Hematopoietic multipotent progenitor cell treated with erythropoietin and hydrocortisone succinate and interleukin-3 and kit ligand, for 6 days (in vitro differentiated cells): Measurements from ENCODE around the gene ANTXRL.
"Not testable (repeated sequence)": the region's sequence is repeated elsewhere in the genome, so short reads cannot be mapped to it uniquely, and the experiment has no call there.

Experiments used
- DNase-seq: peaks from one replicate; pipeline ENCODE4 v3.0.0-alpha.2; 2015

ANTXRL gene

DNA sequence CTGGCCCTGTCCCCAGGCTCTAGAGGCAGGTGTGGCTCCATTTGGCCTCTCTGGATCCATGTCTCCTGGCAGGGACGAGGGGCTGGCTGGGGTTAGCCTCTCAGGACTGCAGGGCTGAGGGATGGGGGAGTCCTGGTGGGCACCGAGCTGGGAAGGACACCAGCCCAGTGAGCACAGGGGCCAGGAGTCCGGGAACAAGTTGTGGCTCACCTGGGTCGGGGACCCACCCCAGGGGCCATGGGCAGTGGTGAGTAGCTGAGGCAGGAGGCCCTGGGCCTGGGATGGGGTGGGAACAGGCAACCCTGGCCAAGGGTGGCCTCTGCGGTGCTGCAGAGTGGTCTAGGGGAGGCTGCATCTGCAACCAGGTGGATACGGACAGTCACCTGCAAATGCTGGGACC is 24.1 kb downstream of the ANTXRL start:
- no peak for DNase-seq

DNA sequence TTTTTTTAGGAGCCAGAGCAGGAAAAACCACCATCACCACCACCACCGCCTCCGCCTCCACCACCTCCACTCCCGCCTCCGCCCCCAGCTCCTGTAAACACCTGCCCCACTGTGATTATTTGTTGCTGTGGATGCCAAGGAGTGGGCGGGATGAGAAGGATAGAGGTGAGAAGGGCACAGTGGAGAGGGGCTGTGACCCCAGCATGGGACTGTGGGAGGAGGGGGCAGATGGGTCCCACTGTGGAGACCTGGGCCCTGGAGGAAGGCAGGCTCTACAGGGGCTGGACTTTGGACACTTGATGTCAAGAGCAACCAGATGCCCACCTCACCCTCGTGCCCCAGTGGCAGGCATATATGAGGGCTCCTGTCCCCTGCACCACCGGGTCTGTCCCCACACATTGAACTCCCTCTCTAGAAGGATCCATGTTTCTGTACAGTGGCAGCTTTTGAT is 24.7 kb downstream of the ANTXRL start:
- DNase-seq, result no peak

DNA sequence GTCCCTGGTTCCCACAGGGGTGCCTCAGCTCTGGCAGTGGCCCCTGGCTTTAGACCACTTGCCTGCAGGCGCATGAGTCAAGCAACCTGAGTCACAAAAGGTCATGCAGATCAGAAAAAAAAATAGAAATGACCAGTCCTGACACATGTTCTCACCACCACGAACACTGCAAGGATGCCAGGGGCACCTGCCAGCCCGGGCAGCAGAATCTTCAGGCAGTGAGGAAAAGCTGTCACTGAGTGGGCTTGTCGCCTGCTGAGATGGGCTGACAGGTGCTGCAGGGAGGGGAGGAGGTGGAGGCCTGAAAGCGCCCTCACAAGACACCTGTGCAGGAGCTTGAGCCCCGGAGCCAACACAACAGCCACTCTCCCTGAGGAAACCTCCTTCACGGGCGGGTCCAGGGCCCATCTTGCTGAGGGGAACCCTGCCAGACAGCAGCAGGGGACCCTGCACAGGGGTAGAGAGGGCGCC is 25.2 kb downstream of the ANTXRL start:
- DNase-seq, result not testable (repeated sequence)

DNA sequence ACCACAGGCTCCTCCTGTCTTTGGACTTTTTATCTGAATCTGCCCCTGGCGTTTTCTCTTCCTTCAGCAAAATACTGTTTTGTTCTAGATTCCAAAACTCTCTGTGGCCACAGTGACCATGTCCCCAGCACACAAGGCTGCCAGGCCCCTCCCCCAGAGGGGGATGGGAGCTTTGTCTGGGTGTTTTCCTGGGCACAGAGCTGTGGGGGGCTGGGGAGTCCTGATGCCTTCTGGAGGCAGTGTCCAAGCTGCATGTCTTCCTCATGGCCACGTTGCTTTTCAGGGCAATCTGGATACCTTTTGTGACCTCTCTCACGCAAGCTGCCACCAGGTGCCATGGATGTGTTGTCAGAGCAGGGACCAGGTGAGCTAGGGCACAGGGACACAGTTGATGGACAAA is 26.2 kb downstream of the ANTXRL start:
- no peak for DNase-seq

DNA sequence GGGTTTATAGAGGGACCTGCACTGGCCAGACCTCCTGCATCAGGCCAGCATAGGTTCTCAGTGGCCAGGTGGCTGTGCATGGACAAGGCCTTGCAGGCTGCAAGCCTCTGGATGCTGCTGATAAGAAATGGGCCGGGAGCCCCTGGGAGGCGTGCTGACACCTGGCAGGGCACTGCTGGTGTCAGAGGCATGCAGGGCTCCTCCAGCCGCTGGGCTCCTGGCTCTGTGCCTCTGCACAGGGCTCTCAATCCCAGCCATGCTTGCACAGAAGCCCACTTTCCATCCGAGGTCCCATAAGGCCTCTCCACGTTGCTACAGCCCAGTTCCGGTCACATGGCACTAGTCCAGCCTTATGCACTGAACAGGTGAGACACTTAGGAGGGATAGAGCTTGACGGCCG is 27.3 kb downstream of the ANTXRL start:
- no peak for DNase-seq

DNA sequence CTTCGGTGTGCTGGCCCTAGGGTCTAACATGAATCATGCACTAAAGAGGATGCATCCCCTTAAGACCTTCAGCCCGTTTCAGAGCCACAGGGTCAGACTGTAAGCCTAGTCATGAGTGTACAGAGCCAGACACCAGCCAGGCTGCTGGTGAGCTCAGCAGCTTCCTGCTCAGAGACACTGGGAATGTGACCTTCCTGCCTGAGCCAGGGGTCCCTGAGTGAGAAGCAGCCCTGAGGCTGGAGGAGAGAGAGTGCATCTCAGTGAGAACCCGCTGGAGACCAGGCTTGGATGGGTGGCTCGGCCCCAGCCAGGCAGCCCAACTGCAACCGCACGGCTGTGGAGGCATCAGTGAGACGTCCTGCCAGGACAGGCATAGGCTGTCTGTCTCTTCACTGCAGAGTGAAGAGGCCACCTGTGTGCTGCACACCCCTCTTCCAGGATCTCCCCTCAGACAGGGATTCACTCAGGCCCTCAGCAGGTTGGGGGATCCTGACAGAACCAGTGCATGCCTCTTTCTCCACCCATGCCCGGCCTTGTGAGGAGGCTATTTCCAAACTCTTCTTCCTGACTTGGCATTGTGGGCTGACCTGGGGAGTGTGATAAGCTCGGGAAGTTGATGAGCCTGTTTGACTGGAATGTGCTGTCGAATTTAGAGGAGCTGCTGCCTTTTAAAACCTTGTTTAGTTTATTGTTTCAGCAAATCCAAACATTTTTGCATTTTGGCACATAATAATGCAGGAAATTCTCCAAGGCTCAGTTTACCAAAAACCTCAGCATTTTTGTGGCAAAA is 28.5 kb downstream of the ANTXRL start:
- DNase-seq, result not testable (repeated sequence)

DNA sequence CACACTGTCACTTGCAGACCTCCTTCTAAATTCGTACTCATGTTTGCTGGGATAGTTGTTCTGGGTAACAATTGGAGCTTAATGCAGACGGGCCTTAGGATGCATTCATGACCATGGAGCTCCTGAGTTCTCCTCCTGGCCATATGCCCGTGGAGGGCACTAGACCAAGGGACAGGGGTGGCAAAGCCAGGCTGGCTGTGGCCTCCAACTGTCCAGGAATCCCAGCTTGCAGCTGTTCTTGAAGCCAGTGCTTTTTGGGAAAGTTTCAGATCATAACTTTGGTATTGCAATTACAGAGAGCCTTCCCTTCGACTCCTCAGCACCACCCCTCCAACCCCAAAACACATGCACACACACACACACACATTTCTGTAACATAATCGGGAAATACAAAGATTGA is 30.6 kb downstream of the ANTXRL start:
- no peak for DNase-seq

DNA sequence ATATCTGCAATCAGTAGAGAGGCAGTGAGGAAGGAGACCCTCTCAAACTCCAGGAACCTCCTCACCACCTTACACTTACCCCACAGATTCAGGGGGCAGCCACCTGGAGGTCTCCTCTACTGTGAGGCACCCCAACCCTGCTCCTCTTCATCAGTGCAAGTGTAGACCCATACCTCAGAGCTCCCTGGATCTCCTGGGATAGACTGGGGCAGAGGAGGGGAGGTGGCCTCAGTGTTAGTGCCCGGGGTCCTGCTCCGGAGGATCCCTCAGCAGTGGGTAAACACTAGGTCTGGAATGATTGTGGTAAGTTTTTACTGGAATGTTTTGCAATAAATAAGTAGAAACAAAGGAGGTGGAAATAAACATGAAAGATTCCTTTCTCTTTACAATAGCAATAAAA is 31.1 kb downstream of the ANTXRL start:
- DNase-seq, result no peak

DNA sequence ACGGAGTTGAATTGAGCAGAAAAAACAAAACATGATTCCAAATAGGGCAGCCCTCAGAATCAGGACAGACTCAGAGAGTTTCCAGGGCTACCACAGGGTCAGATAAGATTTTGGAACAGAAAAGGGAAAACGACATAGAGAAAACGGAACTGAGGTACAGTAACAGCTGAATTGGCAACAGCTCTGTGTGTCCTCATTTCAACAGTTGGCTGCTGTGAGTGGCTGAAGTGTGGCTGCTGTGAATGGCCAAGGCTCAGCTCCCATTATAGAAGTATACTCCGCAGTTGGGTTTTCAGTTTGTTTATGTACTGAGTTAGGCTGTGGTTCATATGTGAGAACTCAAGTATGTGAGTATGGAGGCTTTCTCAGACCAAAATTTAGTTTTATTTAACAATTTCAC is 32.0 kb downstream of the ANTXRL start:
- DNase-seq, result no peak

DNA sequence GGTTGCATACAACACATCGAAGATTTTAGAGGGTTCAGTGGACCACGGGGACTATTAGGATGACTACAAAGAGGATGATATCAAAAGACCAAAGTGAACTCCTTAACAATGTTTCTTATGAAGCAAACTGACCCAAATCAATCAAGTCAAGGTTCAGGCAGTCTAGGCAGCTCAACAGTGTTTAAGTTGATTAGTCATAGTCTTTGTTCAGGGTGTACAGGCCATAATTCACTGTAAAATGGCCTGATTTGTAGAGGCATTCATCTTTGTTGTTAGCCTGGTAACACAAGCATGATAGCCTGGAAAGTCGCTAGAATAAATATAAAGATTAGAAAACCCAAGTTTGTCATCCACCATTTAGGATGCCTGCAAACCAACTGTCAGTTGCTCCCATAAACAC is 32.6 kb downstream of the ANTXRL start:
- no peak for DNase-seq

DNA sequence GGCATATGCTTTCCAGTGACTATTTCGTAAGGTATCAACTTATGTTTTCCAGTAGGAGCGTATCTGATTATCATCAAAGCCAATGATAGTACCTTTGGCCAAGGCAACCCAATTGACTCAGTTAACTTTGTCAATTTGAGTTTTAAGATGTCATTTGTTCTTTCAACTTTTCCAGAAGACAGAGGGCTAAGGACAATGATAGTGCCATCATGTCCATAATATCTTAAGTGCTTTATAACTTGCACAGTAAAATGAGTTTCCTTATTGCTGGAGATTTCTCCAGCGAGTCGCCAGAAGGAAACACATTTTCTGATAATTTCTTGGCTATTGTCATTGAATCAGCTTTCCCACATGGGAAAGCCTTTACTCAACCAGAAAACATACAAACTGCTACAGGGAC is 35.0 kb downstream of the ANTXRL start:
- no peak for DNase-seq

DNA sequence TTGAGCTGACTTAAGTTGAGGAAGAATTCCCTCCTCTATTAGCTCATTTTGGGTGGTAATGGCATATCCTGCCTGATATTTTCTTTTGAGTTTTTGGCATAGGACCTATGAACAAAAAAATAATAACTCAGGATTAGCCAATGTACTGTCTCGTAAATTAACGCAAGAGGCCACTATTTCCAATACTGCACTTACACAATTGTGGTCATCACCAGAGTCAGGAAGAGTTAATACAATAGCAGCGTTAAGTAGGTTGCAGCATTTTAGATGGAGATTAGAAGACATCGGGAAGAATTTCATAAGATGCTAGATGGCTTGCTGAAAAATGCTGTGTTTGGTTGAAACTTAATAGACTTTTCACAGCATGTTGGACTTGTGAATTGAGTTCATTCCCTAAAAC is 36.4 kb downstream of the ANTXRL start:
- no peak for DNase-seq

DNA sequence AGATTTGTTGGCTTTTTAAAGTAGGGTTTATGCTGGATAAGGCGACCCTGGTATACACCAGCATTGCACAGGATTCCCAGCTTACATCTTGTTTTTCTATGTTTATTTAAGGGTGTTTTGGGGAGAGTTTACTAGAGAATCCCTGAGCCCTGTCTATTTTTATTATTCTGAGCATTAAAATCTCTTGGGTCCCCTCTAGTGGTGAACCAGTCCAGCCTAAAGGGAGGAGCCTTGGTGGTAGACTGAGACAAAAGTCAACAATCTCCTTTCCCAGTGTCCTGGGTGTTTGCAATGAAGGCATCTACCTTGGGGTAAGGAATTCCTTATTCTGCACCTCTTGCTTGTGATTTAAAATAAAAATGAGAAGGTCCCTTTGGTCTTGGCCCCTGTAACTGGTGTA is 38.2 kb downstream of the ANTXRL start:
- peak; percentile 30 for DNase-seq

DNA sequence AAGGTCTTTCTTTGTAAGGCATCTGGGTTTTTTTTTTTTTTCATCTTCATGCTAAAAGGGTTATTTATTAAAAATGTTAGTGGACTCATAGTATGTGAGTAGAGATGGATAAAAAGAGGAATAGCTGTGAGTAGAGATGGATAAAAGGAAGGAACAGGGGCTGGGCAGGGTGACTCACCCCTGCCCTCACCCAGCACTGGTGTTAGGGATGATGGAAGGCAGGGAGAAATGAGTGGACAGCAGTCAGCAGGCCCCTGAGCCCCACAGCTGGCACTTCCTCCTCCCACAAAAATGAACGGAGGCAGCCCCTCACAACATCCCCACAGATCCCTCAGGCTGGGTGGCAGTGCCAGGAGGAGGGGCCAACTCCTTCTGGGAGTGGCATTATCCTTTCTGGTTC is 39.3 kb downstream of the ANTXRL start:
- DNase-seq, result no peak

DNA sequence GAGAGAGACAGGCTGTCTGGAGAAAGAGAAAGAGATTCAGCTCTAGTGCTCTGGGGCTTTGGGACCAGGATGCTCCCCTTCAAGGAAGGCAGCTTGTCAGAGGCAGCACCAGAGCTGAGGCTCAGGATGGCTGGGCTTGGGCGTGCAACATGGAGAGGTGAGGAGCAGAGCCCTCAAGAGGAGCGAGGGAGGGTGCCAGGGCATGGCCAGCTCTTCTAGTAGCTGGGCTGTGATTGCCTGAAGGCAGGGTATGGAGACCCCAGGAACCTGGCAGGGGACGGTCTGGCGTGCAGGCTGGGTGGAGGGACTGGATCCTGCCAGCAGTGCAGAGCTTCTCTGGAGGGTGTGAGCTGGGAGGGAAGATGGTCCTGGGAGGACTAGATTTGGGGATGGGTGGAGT is 40.2 kb downstream of the ANTXRL start:
- DNase-seq, result no peak

DNA sequence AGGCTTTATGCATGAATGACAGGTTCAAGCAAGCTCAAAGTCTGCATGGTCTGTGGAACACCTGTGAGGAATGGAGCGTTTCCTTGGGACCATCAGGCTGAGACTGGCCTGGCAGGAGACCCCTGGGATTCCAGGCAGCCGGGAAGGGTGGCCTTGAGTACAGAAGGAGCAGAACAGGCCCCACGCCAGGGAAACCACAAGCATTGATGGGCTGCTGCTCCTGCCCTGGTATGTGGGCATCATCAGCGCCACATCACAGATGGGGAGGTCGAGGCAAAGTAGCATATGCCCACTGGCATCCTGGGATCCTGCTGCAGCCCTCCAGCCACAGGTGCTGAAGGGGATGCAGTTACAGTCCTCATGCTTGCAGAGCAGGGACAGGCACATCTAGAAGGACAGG is 40.9 kb downstream of the ANTXRL start:
- no peak for DNase-seq

DNA sequence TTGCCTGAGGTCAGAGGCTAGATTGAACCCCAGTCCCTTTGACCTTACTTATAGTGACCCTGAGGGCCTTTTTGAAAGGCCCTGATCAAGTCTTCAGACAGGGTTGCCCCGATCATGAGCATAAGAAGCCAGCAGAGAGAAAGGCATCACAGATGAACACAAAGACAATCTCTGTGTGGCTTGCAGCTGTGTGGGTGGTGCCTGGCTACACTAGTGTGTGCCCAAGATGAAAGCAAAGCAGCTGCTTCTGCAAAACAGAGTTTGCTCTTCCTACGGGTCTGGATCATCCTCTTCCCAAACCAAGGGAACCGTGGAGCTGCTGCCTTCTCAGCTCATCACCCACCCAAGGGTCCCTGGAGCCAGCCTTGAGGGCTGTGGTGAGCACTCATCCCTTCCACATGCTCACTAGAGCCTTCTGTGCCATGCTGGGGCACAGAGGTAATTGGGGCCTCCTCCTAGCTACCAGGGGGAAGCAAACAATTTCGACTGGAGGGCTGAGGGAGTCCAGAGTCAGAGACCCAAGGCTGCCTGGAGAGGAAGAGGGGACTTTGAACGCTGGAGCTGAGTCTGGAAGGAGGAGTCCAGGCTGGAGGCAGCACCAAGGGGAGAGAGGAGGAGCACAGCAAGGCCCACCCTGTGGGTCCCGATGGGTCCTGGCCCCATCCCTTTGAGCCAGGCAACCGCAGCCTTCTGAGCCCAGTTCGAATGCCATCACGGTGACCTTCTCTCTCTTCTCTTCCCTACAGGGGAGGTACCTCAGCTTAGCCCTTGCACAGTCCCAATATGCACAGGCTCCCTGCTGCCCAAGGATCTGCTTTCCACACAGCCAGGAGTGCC is 42.3 kb downstream of the ANTXRL start:
- DNase-seq, result no peak

DNA sequence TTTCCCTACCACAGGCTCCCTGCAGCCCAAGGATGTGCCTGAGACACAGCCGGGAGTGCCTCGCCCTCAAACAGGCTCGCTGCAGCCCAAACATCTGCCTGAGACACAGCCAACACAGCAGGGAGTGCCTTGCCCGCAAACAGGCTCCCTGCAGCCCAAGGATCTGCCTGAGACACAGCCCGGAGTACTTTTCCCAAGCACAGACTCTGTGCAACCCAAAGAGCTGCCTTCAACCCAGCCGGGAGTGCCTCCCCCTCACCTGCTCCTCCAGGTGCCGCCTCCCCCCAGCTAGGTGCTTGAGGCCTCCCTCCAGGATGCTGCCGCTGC is 42.9 kb downstream of the ANTXRL start:
- no peak for DNase-seq

DNA sequence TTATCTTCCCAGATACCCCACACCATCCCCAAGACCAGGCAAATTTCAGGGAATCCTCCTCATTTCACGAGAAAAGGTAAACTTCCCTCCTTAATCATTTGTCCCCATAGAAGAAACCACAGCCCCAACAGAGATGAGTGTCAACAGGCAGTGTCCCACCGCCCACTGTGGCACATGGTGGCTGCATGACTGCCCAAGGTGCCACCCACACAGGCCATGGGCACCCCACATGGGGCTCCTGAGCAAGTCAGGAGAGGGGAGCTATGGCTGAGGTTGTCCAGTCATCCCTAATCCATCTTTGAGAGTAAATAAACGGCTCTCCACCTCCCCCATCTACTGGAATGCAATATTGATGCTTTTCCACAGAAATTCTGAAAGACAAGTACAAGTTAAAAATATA is 44.1 kb downstream of the ANTXRL start:
- DNase-seq, result no peak

DNA sequence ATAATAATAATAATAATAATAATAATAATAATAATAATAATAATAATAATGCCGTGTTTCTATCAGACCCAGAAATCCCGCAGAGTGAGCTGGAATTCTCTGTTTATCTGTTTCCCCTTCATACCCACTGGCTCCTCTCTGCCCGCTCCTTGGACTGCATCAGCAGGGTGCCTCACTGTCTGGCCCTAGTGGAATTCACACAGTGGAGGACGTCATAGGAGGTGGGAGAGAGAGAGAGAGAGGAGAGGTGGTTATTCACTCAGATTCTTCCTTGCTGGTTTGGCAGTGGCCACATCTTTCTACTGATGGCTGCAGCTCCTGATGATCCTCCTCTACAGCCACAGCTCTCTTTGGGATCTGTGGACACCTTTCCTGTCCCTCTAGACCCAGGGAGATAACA is 78.7 kb downstream of the ANTXRL start:
- not testable (repeated sequence) for DNase-seq

DNA sequence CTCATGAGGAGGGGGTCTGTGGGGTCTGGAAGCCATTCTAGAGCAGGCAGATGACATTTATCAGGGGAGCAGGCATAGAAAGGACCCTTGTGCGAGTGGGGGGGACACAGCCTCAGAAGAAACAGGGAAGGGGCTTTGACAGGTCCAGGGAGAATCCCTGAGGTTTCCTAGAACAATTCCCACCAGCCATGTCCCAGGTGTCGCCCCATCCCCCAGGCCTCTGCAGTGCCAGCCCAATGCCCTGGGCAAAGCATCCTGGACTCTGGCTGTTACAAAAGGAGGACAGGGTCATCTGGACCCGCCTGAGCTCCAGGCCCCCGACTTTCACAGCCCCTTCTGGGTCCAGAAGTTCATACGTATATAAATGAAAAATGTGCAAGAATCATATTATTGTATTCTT is 80.4 kb downstream of the ANTXRL start:
- not testable (repeated sequence) for DNase-seq

DNA sequence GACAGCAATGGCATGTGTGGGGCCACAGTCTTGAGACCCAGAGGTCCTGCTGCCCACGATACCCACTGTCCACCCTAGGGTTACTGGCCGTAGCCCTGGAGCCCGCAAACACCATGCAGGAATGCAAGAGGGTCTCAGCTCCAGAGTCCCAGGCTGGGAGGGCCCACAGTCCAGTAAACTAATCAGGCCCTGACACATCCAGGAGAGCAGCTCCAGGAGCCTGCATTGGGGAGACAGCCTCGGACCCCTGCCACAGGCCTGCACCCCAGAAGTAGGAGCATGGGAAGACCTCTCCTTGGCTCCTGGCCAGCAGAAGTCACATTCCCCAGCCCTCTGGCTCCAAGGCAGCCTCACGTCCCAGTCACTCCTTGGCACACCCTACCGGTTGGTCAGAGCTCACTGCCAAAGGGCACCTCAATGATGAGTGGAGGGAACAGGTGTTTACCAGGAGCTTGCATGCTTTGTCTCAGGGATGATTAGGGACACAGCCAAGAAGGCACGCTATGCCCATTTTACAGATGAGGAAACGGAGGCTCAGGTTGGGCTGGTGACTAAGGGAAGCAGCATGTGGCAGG is 81.0 kb downstream of the ANTXRL start:
- not testable (repeated sequence) for DNase-seq

DNA sequence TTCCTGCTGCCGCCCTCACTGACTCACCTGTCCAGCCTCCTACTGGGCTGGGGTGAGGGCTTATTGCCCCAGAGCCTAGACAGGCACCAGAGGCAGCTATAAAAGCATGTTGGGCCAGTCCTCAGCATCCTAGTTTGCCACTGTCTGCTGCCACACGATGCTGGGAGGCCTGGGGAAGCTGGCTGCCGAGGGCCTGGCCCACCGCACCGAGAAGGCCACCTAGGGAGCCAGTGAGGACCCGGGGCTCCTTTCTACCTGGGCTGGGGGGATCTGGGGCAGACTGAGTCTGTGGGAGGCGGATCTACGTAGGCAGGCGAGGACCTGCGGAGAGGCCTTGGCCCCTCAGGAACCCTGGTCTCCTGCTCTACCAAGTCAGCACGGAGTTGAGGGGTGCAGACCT is 82.2 kb downstream of the ANTXRL start:
- DNase-seq, result not testable (repeated sequence)

DNA sequence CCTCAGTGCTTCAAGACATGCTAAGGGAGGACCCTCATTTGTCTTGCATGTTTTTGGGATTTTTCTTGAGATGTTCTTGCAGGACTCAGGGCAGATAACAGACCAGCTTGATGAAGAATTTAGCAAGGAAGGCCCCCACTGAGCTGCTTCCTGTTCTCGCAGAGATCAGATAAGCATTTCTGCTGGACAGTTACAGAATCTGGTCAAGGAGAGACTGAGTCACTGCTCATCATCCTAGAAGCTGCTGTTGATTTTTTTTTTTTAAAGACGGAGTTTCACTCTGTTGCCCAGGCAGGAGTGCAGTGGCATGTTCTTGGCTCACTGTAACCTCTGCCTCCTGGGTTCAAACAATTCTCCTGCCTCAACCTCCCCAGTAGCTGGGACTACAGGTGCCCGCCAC is 87.6 kb downstream of the ANTXRL start:
- DNase-seq, result not testable (repeated sequence)
